Loucy (cell line): Measurements from ENCODE around the gene SLC17A5.

Experiments used
- H2AFZ ChIP-seq: fragments of 200-600 bp; sonication (generic); 2 replicates; pipeline ENCODE4 v1.6.0; 2016; ENCODE audit warnings: antibody characterized with exemption, mild to moderate bottlenecking, low read length, moderate library complexity
- H3F3A ChIP-seq: fragments of 200-600 bp; 2 replicates; pipeline ENCODE4 v1.6.0; 2016; ENCODE audit warnings: antibody characterized with exemption, low read depth, mild to moderate bottlenecking
- H3K27me3 ChIP-seq: fragments of 200-600 bp; sonication (generic); 2 replicates; pipeline ENCODE4 v1.6.1; 2014; ENCODE audit warnings: low read length, mild to moderate bottlenecking; ENCODE audit not compliant: insufficient read depth, poor library complexity, severe bottlenecking
- H3K36me3 ChIP-seq: fragments of 200-600 bp; sonication (generic); 2 replicates; pipeline ENCODE4 v1.6.1; 2016; ENCODE audit warnings: low read length; ENCODE audit not compliant: insufficient read depth
- H3K4me1 ChIP-seq: fragments of 200-600 bp; sonication (generic); 2 replicates; pipeline ENCODE4 v1.5.1; 2014; ENCODE audit warnings: low read length, mild to moderate bottlenecking; ENCODE audit not compliant: insufficient read depth, poor library complexity, severe bottlenecking
- H3K4me2 ChIP-seq: fragments of 200-600 bp; sonication (generic); 2 replicates; pipeline ENCODE4 v1.6.0; 2014; ENCODE audit warnings: antibody characterized with exemption, low read length, low read depth, mild to moderate bottlenecking; ENCODE audit not compliant: poor library complexity, severe bottlenecking
- H3K4me3 ChIP-seq: fragments of 200-600 bp; sonication (generic); 2 replicates; pipeline ENCODE4 v1.5.1; 2014; ENCODE audit warnings: low read length, mild to moderate bottlenecking, mixed read lengths; ENCODE audit not compliant: poor library complexity, severe bottlenecking
- H3K79me2 ChIP-seq: fragments of 200-600 bp; sonication (generic); 2 replicates; pipeline ENCODE4 v1.6.1; 2014; ENCODE audit warnings: low read length; ENCODE audit not compliant: insufficient read depth
- H3K9ac ChIP-seq: fragments of 200-600 bp; sonication (generic); 2 replicates; pipeline ENCODE4 v1.6.0; 2014; ENCODE audit warnings: mild to moderate bottlenecking, low read depth, low read length, moderate library complexity; ENCODE audit not compliant: poor library complexity, severe bottlenecking
- H3K9me2 ChIP-seq: fragments of 200-600 bp; sonication (generic); replicated peaks from 2 replicates; pipeline ENCODE4 v1.6.1; 2016; ENCODE audit warnings: low read depth, low read length, mixed read lengths
- H3K9me3 ChIP-seq: fragments of 200-600 bp; sonication (generic); 2 replicates; pipeline ENCODE4 v1.6.1; 2014; ENCODE audit warnings: mild to moderate bottlenecking, antibody characterized with exemption, low read length, low read depth; ENCODE audit not compliant: insufficient read depth
- H4K20me1 ChIP-seq: fragments of 200-600 bp; sonication (generic); 2 replicates; pipeline ENCODE4 v1.6.0; 2014; ENCODE audit warnings: antibody characterized with exemption, low read length, mild to moderate bottlenecking; ENCODE audit not compliant: insufficient read depth, poor library complexity, severe bottlenecking
- EZH2phosphoT487 ChIP-seq: fragments of 200-600 bp; IDR thresholded peaks from 2 replicates; pipeline ENCODE4 v1.6.1; 2018; ENCODE audit warnings: antibody characterized with exemption, mild to moderate bottlenecking, moderate library complexity, borderline replicate concordance
- TF ChIP-seq, protein P1 (sequence below): fragments of 200-600 bp; sonication (generic); conservative IDR thresholded peaks from 2 replicates; pipeline ENCODE4 v1.5.1; 2014; ENCODE audit warnings: mild to moderate bottlenecking, antibody characterized with exemption, low read length

The SLC17A5 gene

DNA sequence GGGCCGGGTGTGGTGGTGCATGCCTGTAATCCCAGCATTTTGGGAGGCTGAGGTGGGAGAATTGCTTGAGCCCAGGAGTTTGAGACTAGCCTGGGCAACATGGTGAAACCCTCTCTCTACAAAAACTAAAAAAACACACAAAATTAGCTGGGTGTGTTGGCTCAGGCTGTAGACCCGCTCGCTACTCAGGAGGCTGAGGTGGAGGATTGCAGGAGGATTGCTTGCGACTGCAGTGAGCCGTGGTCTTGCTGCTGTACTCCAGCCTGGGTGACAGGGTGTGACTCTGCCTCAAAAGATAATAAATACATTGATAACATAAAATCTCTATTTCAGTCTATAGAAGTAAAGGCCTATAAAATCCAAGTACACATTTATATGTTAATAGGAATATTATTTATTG lies 49.3 kb downstream of the SLC17A5 start:
- H3K79me2 ChIP-seq: no peaks in the 10 kb centered on the region
- no peaks in the 10 kb centered on the region for H3K27me3 ChIP-seq
- no peak overlapping the region for H2AFZ ChIP-seq
- no peaks in the 10 kb centered on the region for H3K9me3 ChIP-seq
- H4K20me1 ChIP-seq: no peaks in the 10 kb centered on the region
- H3K9ac ChIP-seq: no peak overlapping the region
- peaks cover 11% of the 10 kb centered on the region; the same call in 1 of the 2 replicates for H3K36me3 ChIP-seq
- H3K4me1 ChIP-seq: no peaks in the 10 kb centered on the region
- no peaks in the 10 kb centered on the region for H3K9me2 ChIP-seq
- TF ChIP-seq, protein P1, sequence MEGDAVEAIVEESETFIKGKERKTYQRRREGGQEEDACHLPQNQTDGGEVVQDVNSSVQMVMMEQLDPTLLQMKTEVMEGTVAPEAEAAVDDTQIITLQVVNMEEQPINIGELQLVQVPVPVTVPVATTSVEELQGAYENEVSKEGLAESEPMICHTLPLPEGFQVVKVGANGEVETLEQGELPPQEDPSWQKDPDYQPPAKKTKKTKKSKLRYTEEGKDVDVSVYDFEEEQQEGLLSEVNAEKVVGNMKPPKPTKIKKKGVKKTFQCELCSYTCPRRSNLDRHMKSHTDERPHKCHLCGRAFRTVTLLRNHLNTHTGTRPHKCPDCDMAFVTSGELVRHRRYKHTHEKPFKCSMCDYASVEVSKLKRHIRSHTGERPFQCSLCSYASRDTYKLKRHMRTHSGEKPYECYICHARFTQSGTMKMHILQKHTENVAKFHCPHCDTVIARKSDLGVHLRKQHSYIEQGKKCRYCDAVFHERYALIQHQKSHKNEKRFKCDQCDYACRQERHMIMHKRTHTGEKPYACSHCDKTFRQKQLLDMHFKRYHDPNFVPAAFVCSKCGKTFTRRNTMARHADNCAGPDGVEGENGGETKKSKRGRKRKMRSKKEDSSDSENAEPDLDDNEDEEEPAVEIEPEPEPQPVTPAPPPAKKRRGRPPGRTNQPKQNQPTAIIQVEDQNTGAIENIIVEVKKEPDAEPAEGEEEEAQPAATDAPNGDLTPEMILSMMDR: no peak
- TF ChIP-seq EZH2phosphoT487: no peak
- H3K4me3 ChIP-seq: no peak overlapping the region
- no peak overlapping the region for H3K4me2 ChIP-seq
- no peaks in the 10 kb centered on the region for H3F3A ChIP-seq

DNA sequence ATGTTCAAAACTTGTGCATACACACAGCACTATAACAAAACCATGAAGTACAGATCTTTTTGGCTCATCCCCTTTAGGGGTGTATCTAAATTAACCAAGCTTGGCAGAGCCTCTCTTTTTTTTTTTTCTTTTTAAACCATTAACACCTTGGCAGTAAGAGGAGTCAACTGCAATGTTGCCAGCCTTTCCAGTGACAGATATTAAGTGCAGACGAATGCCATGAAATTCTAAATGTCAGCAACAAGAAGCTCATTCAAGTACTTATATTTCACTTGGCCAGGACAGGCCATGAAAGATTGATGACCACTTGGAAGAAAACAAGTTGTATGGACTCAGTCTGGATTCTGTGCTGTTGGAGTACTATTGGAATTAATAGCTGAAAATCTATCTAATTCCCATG lies 49.8 kb downstream of the SLC17A5 start:
- no peak for TF ChIP-seq EZH2phosphoT487
- TF ChIP-seq, protein P1: no peak

DNA sequence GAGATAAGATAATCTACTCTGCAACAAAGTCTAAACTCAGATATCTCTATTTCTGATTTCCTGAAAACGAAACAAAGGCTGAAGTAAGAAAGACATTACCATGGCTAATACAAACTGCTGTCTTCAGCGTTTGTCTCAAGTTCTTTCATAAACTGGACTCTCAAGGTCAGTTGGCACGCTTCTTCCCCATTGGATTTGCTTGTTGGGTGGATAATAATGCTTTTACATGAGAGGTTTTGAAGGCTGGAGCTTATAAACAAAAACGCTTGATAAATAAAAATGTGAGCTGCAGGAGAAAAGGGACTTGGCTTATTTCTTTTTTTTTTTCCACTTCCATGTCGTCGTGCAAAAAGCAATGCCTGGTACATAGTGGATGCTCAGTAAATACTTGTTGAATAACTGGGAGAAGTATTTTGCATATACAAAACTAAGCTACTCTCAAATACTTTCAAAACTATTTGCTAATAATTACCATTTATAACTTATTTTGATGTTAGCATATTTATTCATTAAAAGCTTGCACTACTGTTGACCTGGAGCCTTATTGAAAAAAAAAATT lies 67.3 kb downstream of the SLC17A5 start:
- TF ChIP-seq, protein P1: no peak
- no peak for TF ChIP-seq EZH2phosphoT487
- no peaks in the 10 kb centered on the region for H3K9me2 ChIP-seq
- H3K27me3 ChIP-seq: no peaks in the 10 kb centered on the region
- peak overlapping the region; percentile 68 for H3K9ac ChIP-seq
- no peaks in the 10 kb centered on the region for H3K79me2 ChIP-seq
- peak overlapping the region; percentile 78 for H3K4me2 ChIP-seq
- peak overlapping the region; percentile 68 for H3K4me3 ChIP-seq
- H3K4me1 ChIP-seq: peaks cover 18% of the 10 kb centered on the region
- H3K36me3 ChIP-seq: no peaks in the 10 kb centered on the region
- no peaks in the 10 kb centered on the region for H3K9me3 ChIP-seq
- H2AFZ ChIP-seq: peak overlapping the region; percentile 92
- H4K20me1 ChIP-seq: no peaks in the 10 kb centered on the region
- no peaks in the 10 kb centered on the region for H3F3A ChIP-seq

More for the DNA sequence above, 49.8 kb downstream of the SLC17A5 start:
- Histone ChIP-seq H3K9ac (no peak overlapping the region), H3K4me3 (no peak overlapping the region), H3K9me3 (no peaks in the 10 kb centered on the region), H4K20me1 (no peaks in the 10 kb centered on the region), H3K79me2 (no peaks in the 10 kb centered on the region), H3K27me3 (no peaks in the 10 kb centered on the region), H3K4me2 (no peak overlapping the region), H3K4me1 (no peaks in the 10 kb centered on the region), H3F3A (no peaks in the 10 kb centered on the region), H3K9me2 (no peaks in the 10 kb centered on the region), H2AFZ (no peak overlapping the region), H3K36me3 (peaks cover 10% of the 10 kb centered on the region; the same call in 1 of the 2 replicates)
